ENCODE results near the gene AGFG2. TPM values are rescaled to one million over a fixed set of nuclear protein-coding genes. Genes with fewer than 3 reads are reported as not detected.

AGFG2 gene
- total and polyA plus RNA-seq, 10 of the 15 experiments (the other 5 are each of a cell fraction or from before 2014, with no cell fraction given): 0.90 to 71.5 (median 25.4) TPM

GRCh38 chr7:100555701-100556100 is 16.7 kb downstream of the AGFG2 start:
- Histone ChIP-seq H3K9ac (ENCODE audit: control insufficient read depth, insufficient read depth, low read length) (no peak overlapping the region), H2AFZ (ENCODE audit: control insufficient read depth, low read depth, low read length) (no peak overlapping the region), H3K4me2 (ENCODE audit: control insufficient read depth, insufficient read depth) (no peak overlapping the region), H3K79me2 (ENCODE audit: control insufficient read depth, insufficient read depth, low read length) (no peaks in the 10 kb centered on the region), H3K9me3 (replicated peaks; ENCODE audit: control insufficient read depth, insufficient read depth, low read length) (no peaks in the 10 kb centered on the region), H3K36me3 (ENCODE audit: control insufficient read depth in 2 of 2, insufficient read depth in 2 of 2, low read length in 1 of 2) (peaks cover 19 to 53% of the 10 kb centered on the region in 2 experiments), H3K4me3 (no peak overlapping the region), H3K4me1 (ENCODE audit: control insufficient read depth, insufficient read depth, low read length) (no peaks in the 10 kb centered on the region; the same call in 1 of the 2 replicates), H3K27me3 (replicated peaks in 1 of 2; ENCODE audit: control insufficient read depth in 2 of 2, insufficient read depth in 2 of 2, low read length in 1 of 2) (no peaks in the 10 kb centered on the region), H3K27ac (ENCODE audit: control insufficient read depth, insufficient read depth) (no peak overlapping the region), H4K20me1 (ENCODE audit: control insufficient read depth, insufficient read depth) (no peaks in the 10 kb centered on the region)
- ChIA-PET SMC1A (ENCODE audit: uncharacterized antibody, unreplicated experiment) (interaction anchor here (0.9 to 8.5 kb wide), 3 partner anchors 8 to 102 kb away, joined by 4 to 127 read pairs (median 5); no protein-coding TSS in a partner anchor), CTCF (interaction anchor here (0.6 to 2.0 kb wide), 2 partner anchors 8 to 80 kb away, joined by 3 to 12 read pairs; no protein-coding TSS in a partner anchor), POLR2A (interaction anchor here (0.5 to 3.1 kb wide), 5 partner anchors 8 to 77 kb away, joined by 3 to 12 read pairs (median 5); partner anchors contain the start of gene TSC22D4), RAD21 (ENCODE audit: unreplicated experiment) (interaction anchor here (1.0 kb wide), 1 partner anchor 30 kb away, joined by 3 read pairs; the partner anchor contains the start of genes FBXO24 and LRCH4)
- FAIRE-seq (no peak), ATAC-seq (no peak), DNase-seq (ENCODE audit: low read depth, low spot score) (no peak)
- no TSS peak for BruUV-seq (replicated peaks)
- WGBS (ENCODE audit: insufficient coverage, insufficient replicate concordance, low lambda C conversion rate, missing lambda C conversion rate): 70% methylated on average over 5 of the region's 5 CpGs
- intact Hi-C loops (cut with micrococcal nuclease; ENCODE audit: unreplicated experiment): no loop called here
- TF ChIP-seq ZBED1 (IDR thresholded peaks at IDR 0.05; ENCODE audit: borderline replicate concordance) (no peak), RCOR1 (conservative IDR thresholded peaks at IDR 0.05; ENCODE audit: low read depth, low read length) (no peak), TCF12 (IDR thresholded peaks at IDR 0.05; ENCODE audit: low read depth, low read length) (no peak), ZNF274 (IDR thresholded peaks at IDR 0.05; ENCODE audit: insufficient read depth, insufficient read length) (no peak), ZZZ3 (IDR thresholded peaks at IDR 0.05; ENCODE audit: control insufficient read depth, insufficient read length, low read depth) (no peak), MAX (IDR thresholded peaks at IDR 0.05; ENCODE audit: low read depth, low read length) (no peak), RBBP5 (conservative IDR thresholded peaks at IDR 0.05) (no peak), YY1 (IDR thresholded peaks at IDR 0.05; ENCODE audit: low read depth, low read length) (no peak), E4F1 (IDR thresholded peaks at IDR 0.05; ENCODE audit: borderline replicate concordance, partially characterized antibody) (no peak), JUND (IDR thresholded peaks at IDR 0.05; ENCODE audit: low read depth, low read length) (no peak), TCF3 (IDR thresholded peaks at IDR 0.05; ENCODE audit: borderline replicate concordance, insufficient read depth, low read depth, low read length) (no peak), BCLAF1 (IDR thresholded peaks at IDR 0.05) (no peak), ELK1 (IDR thresholded peaks at IDR 0.05; ENCODE audit: low read depth, low read length) (no peak), MYB (IDR thresholded peaks at IDR 0.05; ENCODE audit: borderline replicate concordance, low read depth, low read length) (no peak), YBX1 (IDR thresholded peaks at IDR 0.05) (no peak), RUNX3 (IDR thresholded peaks at IDR 0.05; ENCODE audit: low read length) (no peak)
- TF ChIP-seq, protein P1, sequence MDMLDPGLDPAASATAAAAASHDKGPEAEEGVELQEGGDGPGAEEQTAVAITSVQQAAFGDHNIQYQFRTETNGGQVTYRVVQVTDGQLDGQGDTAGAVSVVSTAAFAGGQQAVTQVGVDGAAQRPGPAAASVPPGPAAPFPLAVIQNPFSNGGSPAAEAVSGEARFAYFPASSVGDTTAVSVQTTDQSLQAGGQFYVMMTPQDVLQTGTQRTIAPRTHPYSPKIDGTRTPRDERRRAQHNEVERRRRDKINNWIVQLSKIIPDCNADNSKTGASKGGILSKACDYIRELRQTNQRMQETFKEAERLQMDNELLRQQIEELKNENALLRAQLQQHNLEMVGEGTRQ (IDR thresholded peaks at IDR 0.05; ENCODE audit: borderline replicate concordance, low read depth, low read length): no peak
- in situ Hi-C loops (cut with MboI): loop anchor here (5.0 kb wide), 1 partner anchor 83 kb away; no protein-coding TSS in a partner anchor

Measured in GM12878 (cell line).